ENCODE results near the gene ZFX.
"Not testable (repeated sequence)": the region's sequence is repeated elsewhere in the genome, so short reads cannot be mapped to it uniquely, and the experiment has no call there.

ZFX gene

GRCh38 chrX:24154490-24155034 lies 5.0 kb downstream of the ZFX start:
- Histone ChIP-seq H3K4me3 (ENCODE audit: low read length) (no peak overlapping the region), H3K9me3 (ENCODE audit: control insufficient read depth, low read length) (no peaks in the 10 kb centered on the region), H3K27me3 (ENCODE audit: control insufficient read depth, insufficient read depth, low read length) (no peaks in the 10 kb centered on the region), H3K4me1 (ENCODE audit: control insufficient read depth, insufficient read depth, low read length) (no peaks in the 10 kb centered on the region), H3K36me3 (ENCODE audit: control insufficient read depth, insufficient read depth, low read length) (no peaks in the 10 kb centered on the region), H3K9ac (ENCODE audit: low read length) (no peak overlapping the region)

DNA sequence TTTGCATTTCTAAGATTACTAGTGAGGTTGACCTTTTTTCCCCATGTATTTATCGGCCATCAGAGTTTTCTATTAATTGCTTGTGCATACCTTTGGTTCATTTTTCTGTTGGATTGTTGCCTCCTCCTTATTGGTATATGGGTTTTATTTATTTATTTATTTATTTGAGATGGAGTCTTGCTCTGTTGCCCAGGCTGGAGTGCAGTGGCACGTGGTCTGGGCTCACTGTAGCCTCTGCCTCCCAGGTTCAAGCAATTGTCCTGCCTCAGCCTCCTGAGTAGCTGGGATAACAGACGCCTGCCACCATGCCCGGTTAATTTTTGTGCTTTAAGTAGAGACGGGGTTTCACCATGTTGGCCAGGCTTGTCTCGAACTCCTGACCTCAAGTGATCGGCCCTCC lies 6.2 kb downstream of the ZFX start:
- H3K9ac ChIP-seq (ENCODE audit: low read length); H3K4me3 ChIP-seq (ENCODE audit: low read length); H3K9me3 ChIP-seq (ENCODE audit: control insufficient read depth, low read length); H3K27me3 ChIP-seq (ENCODE audit: control insufficient read depth, insufficient read depth, low read length); H3K4me1 ChIP-seq (ENCODE audit: control insufficient read depth, insufficient read depth, low read length); H3K36me3 ChIP-seq (ENCODE audit: control insufficient read depth, insufficient read depth, low read length): not testable (repeated sequence)

GRCh38 chrX:24156177-24156576 lies 6.6 kb downstream of the ZFX start:
- no peak overlapping the region for H3K9ac ChIP-seq (ENCODE audit: low read length)
- no peak overlapping the region for H3K4me3 ChIP-seq (ENCODE audit: low read length)
- no peaks in the 10 kb centered on the region for H3K27me3 ChIP-seq (ENCODE audit: control insufficient read depth, insufficient read depth, low read length)
- H3K9me3 ChIP-seq (ENCODE audit: control insufficient read depth, low read length) = no peaks in the 10 kb centered on the region
- no peaks in the 10 kb centered on the region for H3K4me1 ChIP-seq (ENCODE audit: control insufficient read depth, insufficient read depth, low read length)
- H3K36me3 ChIP-seq (ENCODE audit: control insufficient read depth, insufficient read depth, low read length) = no peaks in the 10 kb centered on the region

GRCh38 chrX:24158881-24159280 lies 9.4 kb downstream of the ZFX start:
- no peaks in the 10 kb centered on the region for H3K9me3 ChIP-seq (ENCODE audit: control insufficient read depth, low read length)
- H3K4me3 ChIP-seq (ENCODE audit: low read length) = no peak overlapping the region
- no peak overlapping the region for H3K9ac ChIP-seq (ENCODE audit: low read length)
- no peaks in the 10 kb centered on the region for H3K36me3 ChIP-seq (ENCODE audit: control insufficient read depth, insufficient read depth, low read length)
- no peaks in the 10 kb centered on the region for H3K4me1 ChIP-seq (ENCODE audit: control insufficient read depth, insufficient read depth, low read length)
- no peaks in the 10 kb centered on the region for H3K27me3 ChIP-seq (ENCODE audit: control insufficient read depth, insufficient read depth, low read length)

GRCh38 chrX:24166078-24166477 lies 16.5 kb downstream of the ZFX start:
- Histone ChIP-seq H3K36me3 (ENCODE audit: control insufficient read depth, insufficient read depth, low read length) (no peaks in the 10 kb centered on the region), H3K27me3 (ENCODE audit: control insufficient read depth, insufficient read depth, low read length) (no peaks in the 10 kb centered on the region), H3K9ac (ENCODE audit: low read length) (no peak overlapping the region), H3K4me1 (ENCODE audit: control insufficient read depth, insufficient read depth, low read length) (peaks cover 4% of the 10 kb centered on the region), H3K4me3 (ENCODE audit: low read length) (no peak overlapping the region), H3K9me3 (ENCODE audit: control insufficient read depth, low read length) (no peaks in the 10 kb centered on the region)

GRCh38 chrX:24167719-24168472 lies 18.4 kb downstream of the ZFX start:
- H3K9me3 ChIP-seq (ENCODE audit: control insufficient read depth, low read length) = no peaks in the 10 kb centered on the region
- peaks cover 4% of the 10 kb centered on the region for H3K4me1 ChIP-seq (ENCODE audit: control insufficient read depth, insufficient read depth, low read length)
- H3K4me3 ChIP-seq (ENCODE audit: low read length) = no peak overlapping the region
- H3K9ac ChIP-seq (ENCODE audit: low read length) = no peak overlapping the region
- H3K27me3 ChIP-seq (ENCODE audit: control insufficient read depth, insufficient read depth, low read length) = no peaks in the 10 kb centered on the region
- H3K36me3 ChIP-seq (ENCODE audit: control insufficient read depth, insufficient read depth, low read length) = no peaks in the 10 kb centered on the region

DNA sequence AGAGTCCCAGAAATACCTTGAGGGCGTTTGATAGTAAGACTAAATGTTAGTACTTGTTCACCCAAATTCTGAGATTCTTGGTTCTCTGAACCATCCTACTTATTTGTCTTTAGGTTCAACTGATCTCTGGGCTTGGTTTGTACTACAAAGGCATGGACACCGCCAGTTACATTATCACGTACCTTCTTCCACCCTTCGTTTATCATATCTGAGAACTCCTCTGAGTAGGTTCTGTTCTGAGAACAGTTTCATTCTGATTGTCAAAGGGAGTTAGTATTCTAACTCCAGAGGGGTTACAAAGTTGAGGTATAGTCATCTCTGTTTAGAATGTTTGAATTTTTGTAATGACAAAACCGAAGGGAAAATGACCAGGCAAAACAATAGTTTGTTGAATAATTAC lies 19.3 kb downstream of the ZFX start:
- no peak overlapping the region for H3K4me3 ChIP-seq (ENCODE audit: low read length)
- no peaks in the 10 kb centered on the region for H3K36me3 ChIP-seq (ENCODE audit: control insufficient read depth, insufficient read depth, low read length)
- H3K9me3 ChIP-seq (ENCODE audit: control insufficient read depth, low read length) = no peaks in the 10 kb centered on the region
- H3K4me1 ChIP-seq (ENCODE audit: control insufficient read depth, insufficient read depth, low read length) = peaks cover 4% of the 10 kb centered on the region
- H3K9ac ChIP-seq (ENCODE audit: low read length) = no peak overlapping the region
- no peaks in the 10 kb centered on the region for H3K27me3 ChIP-seq (ENCODE audit: control insufficient read depth, insufficient read depth, low read length)

DNA sequence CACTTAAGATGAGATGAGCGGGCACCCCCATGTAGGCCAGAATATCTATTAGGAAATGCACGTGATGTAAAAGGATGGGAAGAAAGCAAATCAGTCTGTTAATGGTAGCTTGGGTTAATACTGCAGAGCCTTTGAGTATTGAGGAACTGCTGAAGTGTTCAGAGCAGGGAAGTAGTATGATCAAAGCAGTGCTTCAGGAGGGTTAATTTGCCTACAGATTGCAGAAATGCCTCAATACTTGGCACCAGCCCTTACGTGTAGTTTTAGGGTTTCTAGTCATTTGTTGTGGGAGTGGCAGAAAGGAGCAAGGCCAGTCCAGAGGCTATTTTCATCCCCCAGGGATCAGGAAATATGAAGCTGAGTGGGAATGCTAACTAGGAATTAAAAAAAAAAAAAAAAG lies 19.7 kb downstream of the ZFX start:
- Histone ChIP-seq H3K4me1 (ENCODE audit: control insufficient read depth, insufficient read depth, low read length) (peaks cover 4% of the 10 kb centered on the region), H3K27me3 (ENCODE audit: control insufficient read depth, insufficient read depth, low read length) (no peaks in the 10 kb centered on the region), H3K36me3 (ENCODE audit: control insufficient read depth, insufficient read depth, low read length) (no peaks in the 10 kb centered on the region)

GRCh38 chrX:24173115-24173847 lies 23.8 kb downstream of the ZFX start:
- H3K36me3 ChIP-seq (ENCODE audit: control insufficient read depth, insufficient read depth, low read length) = no peaks in the 10 kb centered on the region
- no peaks in the 10 kb centered on the region for H3K9me3 ChIP-seq (ENCODE audit: control insufficient read depth, low read length)
- H3K27me3 ChIP-seq (ENCODE audit: control insufficient read depth, insufficient read depth, low read length) = no peaks in the 10 kb centered on the region
- H3K4me1 ChIP-seq (ENCODE audit: control insufficient read depth, insufficient read depth, low read length) = no peaks in the 10 kb centered on the region
- H3K9ac ChIP-seq (ENCODE audit: low read length) = no peak overlapping the region
- no peak overlapping the region for H3K4me3 ChIP-seq (ENCODE audit: low read length)

More for the DNA sequence above, 19.7 kb downstream of the ZFX start:
- Histone ChIP-seq H3K9ac (ENCODE audit: low read length) (no peak overlapping the region), H3K9me3 (ENCODE audit: control insufficient read depth, low read length) (no peaks in the 10 kb centered on the region), H3K4me3 (ENCODE audit: low read length) (no peak overlapping the region)

- Histone ChIP-seq H3K4me1 (ENCODE audit: control insufficient read depth, insufficient read depth, low read length) (no peaks in the 10 kb centered on the region), H3K4me3 (ENCODE audit: low read length) (no peak overlapping the region), H3K27me3 (ENCODE audit: control insufficient read depth, insufficient read depth, low read length) (no peaks in the 10 kb centered on the region), H3K9ac (ENCODE audit: low read length) (no peak overlapping the region), H3K9me3 (ENCODE audit: control insufficient read depth, low read length) (no peaks in the 10 kb centered on the region), H3K36me3 (ENCODE audit: control insufficient read depth, insufficient read depth, low read length) (peaks cover 7% of the 10 kb centered on the region)
These were observed 25.7 kb downstream of the ZFX start for GRCh38 chrX:24175276-24175675.

DNA sequence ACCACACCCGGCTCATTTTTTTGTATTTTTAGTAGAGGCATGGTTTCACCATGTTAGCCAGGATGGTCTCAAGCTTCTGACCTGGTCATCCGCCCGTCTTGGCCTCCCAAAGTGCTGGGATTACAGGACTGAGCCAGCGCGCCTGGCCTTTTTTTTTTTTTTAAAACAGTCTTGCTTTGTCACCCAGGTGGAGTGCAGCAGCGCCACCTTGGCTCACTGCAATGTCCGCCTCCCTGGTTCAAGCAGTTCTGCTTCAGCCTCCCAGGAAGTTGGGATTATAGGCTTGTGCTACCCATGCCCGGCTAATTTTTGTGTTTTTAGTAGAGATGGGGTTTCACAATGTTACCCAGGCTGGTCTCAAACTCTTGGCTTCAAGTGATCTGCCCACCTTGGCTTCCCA lies 28.9 kb downstream of the ZFX start:
- H3K27me3 ChIP-seq (ENCODE audit: control insufficient read depth, insufficient read depth, low read length) = no peaks in the 10 kb centered on the region
- no peak overlapping the region for H3K9ac ChIP-seq (ENCODE audit: low read length)
- H3K9me3 ChIP-seq (ENCODE audit: control insufficient read depth, low read length) = no peaks in the 10 kb centered on the region
- peaks cover 7% of the 10 kb centered on the region for H3K36me3 ChIP-seq (ENCODE audit: control insufficient read depth, insufficient read depth, low read length)
- H3K4me1 ChIP-seq (ENCODE audit: control insufficient read depth, insufficient read depth, low read length) = no peaks in the 10 kb centered on the region
- no peak overlapping the region for H3K4me3 ChIP-seq (ENCODE audit: low read length)

DNA sequence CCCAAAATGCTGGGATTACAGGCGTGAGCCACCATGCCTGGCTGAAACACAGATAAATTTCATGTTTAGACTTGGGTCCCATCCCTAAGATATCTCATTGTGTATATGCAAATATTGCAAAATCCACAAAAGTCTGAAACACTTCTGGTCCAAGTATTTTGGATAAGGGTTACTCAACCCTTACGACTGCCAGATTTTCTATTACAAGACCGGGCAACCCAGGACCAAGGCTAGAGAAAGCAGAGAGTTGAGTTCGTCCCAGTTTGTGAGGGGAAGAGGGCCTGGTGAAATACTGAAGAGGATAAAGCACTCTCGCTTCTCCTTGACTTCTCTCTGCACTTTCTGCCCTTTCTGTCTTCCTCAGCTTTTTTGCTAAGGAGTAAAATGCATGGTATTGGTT lies 34.5 kb downstream of the ZFX start:
- Histone ChIP-seq H3K9ac (ENCODE audit: low read length) (no peak overlapping the region), H3K9me3 (ENCODE audit: control insufficient read depth, low read length) (no peaks in the 10 kb centered on the region), H3K27me3 (ENCODE audit: control insufficient read depth, insufficient read depth, low read length) (no peaks in the 10 kb centered on the region), H3K4me1 (ENCODE audit: control insufficient read depth, insufficient read depth, low read length) (no peaks in the 10 kb centered on the region), H3K4me3 (ENCODE audit: low read length) (no peak overlapping the region), H3K36me3 (ENCODE audit: control insufficient read depth, insufficient read depth, low read length) (peaks cover 7% of the 10 kb centered on the region)
